ENCODE measurements around the gene LAT.

DNA sequence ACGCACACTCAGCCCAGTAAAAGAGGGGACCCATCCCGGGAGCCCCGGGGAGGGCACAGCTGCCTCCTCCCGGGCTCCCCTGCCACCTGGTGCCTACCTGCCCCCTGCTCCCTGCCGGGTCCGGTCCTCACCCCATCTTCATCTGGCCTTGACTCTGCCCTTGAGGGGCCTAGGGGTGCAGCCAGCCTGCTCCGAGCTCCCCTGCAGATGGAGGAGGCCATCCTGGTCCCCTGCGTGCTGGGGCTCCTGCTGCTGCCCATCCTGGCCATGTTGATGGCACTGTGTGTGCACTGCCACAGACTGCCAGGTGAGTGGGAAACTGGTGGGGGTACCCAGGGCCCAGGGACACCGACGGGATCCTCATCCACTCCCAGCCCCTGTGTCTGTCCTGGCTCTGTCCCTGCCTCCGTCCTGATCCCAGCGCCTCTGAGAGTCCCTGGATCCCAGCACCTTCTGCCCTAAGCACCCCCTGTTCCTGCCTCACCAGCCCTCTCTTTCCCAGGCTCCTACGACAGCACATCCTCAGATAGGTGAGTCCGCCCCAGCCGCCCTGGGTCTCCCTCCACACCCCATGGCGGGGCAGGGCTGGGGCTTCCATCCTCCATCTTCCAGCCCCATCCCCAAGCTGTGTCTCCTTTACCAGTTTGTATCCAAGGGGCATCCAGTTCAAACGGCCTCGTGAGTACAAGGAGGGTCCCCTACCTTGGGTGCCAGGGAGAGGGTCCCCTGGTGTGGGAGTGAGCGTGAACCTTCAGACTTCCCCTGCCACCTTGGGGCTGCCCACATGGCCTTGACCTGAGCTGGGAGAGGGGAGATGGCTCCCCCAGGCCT lies 574 bp downstream of the LAT start:
- no peak for TF ChIP-seq POLR2AphosphoS5 (IDR thresholded peaks at IDR 0.05; ENCODE audit: low read depth)
- no peak for TF ChIP-seq CTCF (IDR thresholded peaks at IDR 0.05; ENCODE audit: insufficient read depth, low read length)

Measured in HL-60 (cell line).